Testis (tissue), 3 donors: Measurements from ENCODE around the gene UBASH3B. TPM values are rescaled to one million over a fixed set of nuclear protein-coding genes. Genes with fewer than 3 reads are reported as not detected.
A peak's percentile ranks its signal among the peaks of the same experiment; 100 is the strongest.

Source experiments
- DNase-seq: peaks from one replicate; pipeline ENCODE4 v3.0.0-alpha.2; 2019
- H3K27ac ChIP-seq, 2 donors: fragments of 200-600 bp; sonication (generic); one replicate each; pipeline ENCODE4 v1.5.1; 2019
- H3K27me3 ChIP-seq: fragments of 200-600 bp; sonication (generic); one replicate; pipeline ENCODE4 v1.5.1; 2019
- H3K36me3 ChIP-seq: fragments of 200-600 bp; sonication (generic); one replicate; pipeline ENCODE4 v1.5.1; 2017; ENCODE audit warnings: low read depth; ENCODE audit errors: missing control alignments
- H3K4me1 ChIP-seq: fragments of 200-600 bp; sonication (generic); one replicate; pipeline ENCODE4 v1.5.1; 2019
- H3K4me3 ChIP-seq, 2 donors: fragments of 200-600 bp; sonication (generic); one replicate each; pipeline ENCODE4 v1.5.1; 2017 to 2019
- H3K9me3 ChIP-seq: fragments of 200-600 bp; sonication (generic); one replicate; pipeline ENCODE4 v1.5.1; 2017
- CTCF ChIP-seq, 3 experiments: fragments of 450-650 bp in 2 of 3; fragments of 200-600 bp in 1 of 3; sonication (generic) in 1 of 3; IDR thresholded peaks; one replicate each; pipeline ENCODE4 v1.5.1; 2016 to 2019; ENCODE audit warnings: antibody characterized with exemption in 3 of 3, mild to moderate bottlenecking in 2 of 3, moderate library complexity in 1 of 3
- POLR2A ChIP-seq: fragments of 450-650 bp; IDR thresholded peaks from one replicate; pipeline ENCODE4 v1.6.1; 2017; ENCODE audit warnings: antibody characterized with exemption, mild to moderate bottlenecking, moderate library complexity
- WGBS, 2 donors: methylation state at CpG; one replicate each; pipeline ENCODE4 v1.1.5; 2018; 5-methylcytosine and 5-hydroxymethylcytosine counted together
- intact Hi-C: fragments of 100-400 bp; cut with DNase I; formaldehyde crosslinking; loops from one replicate; pipeline ENCODE4 v1.15.1; 2023; ENCODE audit warnings: low total_unique reads
- polyA plus RNA-seq: library from polyadenylated mRNA; stranded (reverse); fragments of 350-450 nt; fragmentation: Illumina TruSeq; extraction: RNeasy Lipid Tissue Mini Kit (QIAGEN cat#74804); gene quantifications from one replicate; pipeline ENCODE4 v1.2.3, GENCODE V29; 2014; ENCODE audit warnings: low read depth, low replicate concordance; ENCODE audit not compliant: insufficient read depth
- total RNA-seq, 2 donors: library from RNA; depleted of rRNA; stranded (reverse); fragments of >200 nt; gene quantifications; one replicate each; pipeline ENCODE4 v1.2.3, GENCODE V29; 2016

The UBASH3B gene
- total and polyA plus RNA-seq, 3 donors from 2014 or later = 3.9 to 20.4 (median 14.6) TPM

GRCh38 chr11:122755409-122755808 is 99.9 kb downstream of the UBASH3B start:
- TF ChIP-seq CTCF (IDR thresholded peaks at IDR 0.05) = no peak
- TF ChIP-seq POLR2A = no peak
- intact Hi-C loops = no loop called here
- Histone ChIP-seq H3K4me3 (no peak overlapping the region), H3K4me1 (peaks cover 16% of the 10 kb centered on the region), H3K36me3 (no peaks in the 10 kb centered on the region), H3K27ac (no peak overlapping the region), H3K9me3 (no peaks in the 10 kb centered on the region), H3K27me3 (no peaks in the 10 kb centered on the region)
- WGBS, 2 donors = 46 to 58% methylated on average over 9 of the region's 9 CpGs
- peak; percentile 71 for DNase-seq

GRCh38 chr11:122755941-122756340 is 100.4 kb downstream of the UBASH3B start:
- peak overlapping the region in 1 of 2 donors; percentile 43 for H3K27ac ChIP-seq
- no peak for DNase-seq
- WGBS, 2 donors = 62 to 65% methylated on average over 5 of the region's 5 CpGs

GRCh38 chr11:122756417-122756816 is 100.9 kb downstream of the UBASH3B start:
- H3K9me3 ChIP-seq = no peaks in the 10 kb centered on the region
- intact Hi-C loops = no loop called here
- no peak overlapping the region for H3K4me3 ChIP-seq
- no peaks in the 10 kb centered on the region for H3K36me3 ChIP-seq
- H3K4me1 ChIP-seq = peaks cover 16% of the 10 kb centered on the region
- no peak for DNase-seq
- TF ChIP-seq CTCF (IDR thresholded peaks at IDR 0.05) (no peak), POLR2A (no peak)
- no peaks in the 10 kb centered on the region for H3K27me3 ChIP-seq
- peak overlapping the region; percentile 43 to 45 for H3K27ac ChIP-seq

More at GRCh38 chr11:122755941-122756340, 100.4 kb downstream of the UBASH3B start:
- no peak overlapping the region for H3K4me3 ChIP-seq
- intact Hi-C loops = no loop called here
- TF ChIP-seq POLR2A (no peak), CTCF (IDR thresholded peaks at IDR 0.05) (no peak)
- H3K4me1 ChIP-seq = peaks cover 16% of the 10 kb centered on the region
- no peaks in the 10 kb centered on the region for H3K36me3 ChIP-seq
- H3K9me3 ChIP-seq = no peaks in the 10 kb centered on the region
- no peaks in the 10 kb centered on the region for H3K27me3 ChIP-seq

GRCh38 chr11:122757201-122757600 is 101.7 kb downstream of the UBASH3B start:
- no peaks in the 10 kb centered on the region for H3K9me3 ChIP-seq
- intact Hi-C loops = no loop called here

More at GRCh38 chr11:122757201-122757600, 101.7 kb downstream of the UBASH3B start:
- H3K27ac ChIP-seq = no peak overlapping the region
- WGBS, 2 donors = 97 to 98% methylated on average over 3 of the region's 3 CpGs
- H3K36me3 ChIP-seq = no peaks in the 10 kb centered on the region
- H3K27me3 ChIP-seq = no peaks in the 10 kb centered on the region
- TF ChIP-seq CTCF (IDR thresholded peaks at IDR 0.05) (no peak), POLR2A (no peak)
- H3K4me3 ChIP-seq = no peak overlapping the region
- DNase-seq = no peak
- peaks cover 16% of the 10 kb centered on the region for H3K4me1 ChIP-seq
